ENCODE results near the gene DAB2IP. TPM values are rescaled to one million over a fixed set of nuclear protein-coding genes. Genes with fewer than 3 reads are reported as not detected.

DAB2IP gene
- total RNA-seq, 2 donors from 2014 or later = 70.7 to 71.0 TPM

- Mint-ChIP-seq H3K4me1 (peaks cover 18% of the 10 kb centered on the region), H3K27ac (no peak overlapping the region), H3K4me3 (no peak overlapping the region), H3K36me3 (ENCODE audit: low read depth) (no peaks in the 10 kb centered on the region), H3K9me3 (no peaks in the 10 kb centered on the region), H3K27me3 (ENCODE audit: insufficient read depth) (no peaks in the 10 kb centered on the region)
- H3K4me1 ChIP-seq (ENCODE audit: control insufficient read depth, insufficient read depth, low read length) = peaks cover 8% of the 10 kb centered on the region
- WGBS, 2 experiments (ENCODE audit: insufficient coverage in 1 of 2, insufficient read length in 1 of 2) = 90% methylated on average over 9 to 11 of the region's 11 CpGs
- H3K27ac ChIP-seq (ENCODE audit: low read depth, low read length) = no peak overlapping the region
- no peak for DNase-seq
- no peak overlapping the region for H3K9ac ChIP-seq (ENCODE audit: extremely low read depth, low read length, poor library complexity, severe bottlenecking)
- no peaks in the 10 kb centered on the region for H3K9me3 ChIP-seq (ENCODE audit: control insufficient read depth, low read length)
- H3K36me3 ChIP-seq (ENCODE audit: control insufficient read depth, insufficient read depth, low read length) = no peaks in the 10 kb centered on the region
- no peaks in the 10 kb centered on the region for H3K27me3 ChIP-seq (ENCODE audit: control insufficient read depth, insufficient read depth, low read length, poor library complexity, severe bottlenecking)
- H3K4me3 ChIP-seq (ENCODE audit: low read length) = no peak overlapping the region
- no peak for TF ChIP-seq CTCF (conservative IDR thresholded peaks at IDR 0.05)
Measured at GRCh38 chr9:121619545-121620324, 31.7 kb upstream of the DAB2IP start.

- Mint-ChIP-seq H3K4me1 (peaks cover 18% of the 10 kb centered on the region), H3K9me3 (no peaks in the 10 kb centered on the region), H3K4me3 (no peak overlapping the region), H3K36me3 (ENCODE audit: low read depth) (no peaks in the 10 kb centered on the region), H3K27ac (no peak overlapping the region), H3K27me3 (ENCODE audit: insufficient read depth) (no peaks in the 10 kb centered on the region)
- WGBS, 2 experiments (ENCODE audit: insufficient coverage in 1 of 2, insufficient read length in 1 of 2) = 97% methylated on average over 3 of the region's 3 CpGs; no CpG with 5 or more reads in 1 of the 2 experiments
- no peak for TF ChIP-seq CTCF (conservative IDR thresholded peaks at IDR 0.05)
- no peak overlapping the region for H3K27ac ChIP-seq (ENCODE audit: low read depth, low read length)
- H3K27me3 ChIP-seq (ENCODE audit: control insufficient read depth, insufficient read depth, low read length, poor library complexity, severe bottlenecking) = no peaks in the 10 kb centered on the region
- H3K36me3 ChIP-seq (ENCODE audit: control insufficient read depth, insufficient read depth, low read length) = no peaks in the 10 kb centered on the region
- H3K9ac ChIP-seq (ENCODE audit: extremely low read depth, low read length, poor library complexity, severe bottlenecking) = no peak overlapping the region
- DNase-seq = no peak
- H3K4me3 ChIP-seq (ENCODE audit: low read length) = no peak overlapping the region
- no peaks in the 10 kb centered on the region for H3K9me3 ChIP-seq (ENCODE audit: control insufficient read depth, low read length)
- H3K4me1 ChIP-seq (ENCODE audit: control insufficient read depth, insufficient read depth, low read length) = peaks cover 8% of the 10 kb centered on the region
Measured at GRCh38 chr9:121620325-121620673, 31.1 kb upstream of the DAB2IP start.

GRCh38 chr9:121620777-121621449, 30.5 kb upstream of the DAB2IP start:
- no peaks in the 10 kb centered on the region for H3K9me3 ChIP-seq (ENCODE audit: control insufficient read depth, low read length)
- 50 to 82% methylated on average over 1 to 3 of the region's 3 CpGs for WGBS, 2 experiments (ENCODE audit: insufficient coverage in 1 of 2, insufficient read length in 1 of 2)
- no peaks in the 10 kb centered on the region for H3K27me3 ChIP-seq (ENCODE audit: control insufficient read depth, insufficient read depth, low read length, poor library complexity, severe bottlenecking)
- H3K9me3 Mint-ChIP-seq = no peaks in the 10 kb centered on the region
- H3K9ac ChIP-seq (ENCODE audit: extremely low read depth, low read length, poor library complexity, severe bottlenecking) = no peak overlapping the region
- no peaks in the 10 kb centered on the region for H3K36me3 Mint-ChIP-seq (ENCODE audit: low read depth)
- peak; percentile 83 for TF ChIP-seq CTCF (conservative IDR thresholded peaks at IDR 0.05)
- H3K4me3 Mint-ChIP-seq = no peak overlapping the region
- H3K4me1 ChIP-seq (ENCODE audit: control insufficient read depth, insufficient read depth, low read length) = peaks cover 8% of the 10 kb centered on the region
- DNase-seq = peak; percentile 88
- H3K4me1 Mint-ChIP-seq = peaks cover 18% of the 10 kb centered on the region
- H3K27ac ChIP-seq (ENCODE audit: low read depth, low read length) = no peak overlapping the region
- no peak overlapping the region for H3K4me3 ChIP-seq (ENCODE audit: low read length)
- no peak overlapping the region for H3K27ac Mint-ChIP-seq
- H3K27me3 Mint-ChIP-seq (ENCODE audit: insufficient read depth) = no peaks in the 10 kb centered on the region
- no peaks in the 10 kb centered on the region for H3K36me3 ChIP-seq (ENCODE audit: control insufficient read depth, insufficient read depth, low read length)
